GM21529 (cell line): ENCODE measurements around the gene ZNF880.
"Not testable (repeated sequence)": the region's sequence is repeated elsewhere in the genome, so short reads cannot be mapped to it uniquely, and the experiment has no call there.

Experiments
- ATAC-seq: cut with Tn5 transposase; IDR thresholded peaks from one replicate; pipeline ENCODE4 v1.9.1; 2021; ENCODE audit not compliant: unreplicated experiment

The ZNF880 gene

DNA sequence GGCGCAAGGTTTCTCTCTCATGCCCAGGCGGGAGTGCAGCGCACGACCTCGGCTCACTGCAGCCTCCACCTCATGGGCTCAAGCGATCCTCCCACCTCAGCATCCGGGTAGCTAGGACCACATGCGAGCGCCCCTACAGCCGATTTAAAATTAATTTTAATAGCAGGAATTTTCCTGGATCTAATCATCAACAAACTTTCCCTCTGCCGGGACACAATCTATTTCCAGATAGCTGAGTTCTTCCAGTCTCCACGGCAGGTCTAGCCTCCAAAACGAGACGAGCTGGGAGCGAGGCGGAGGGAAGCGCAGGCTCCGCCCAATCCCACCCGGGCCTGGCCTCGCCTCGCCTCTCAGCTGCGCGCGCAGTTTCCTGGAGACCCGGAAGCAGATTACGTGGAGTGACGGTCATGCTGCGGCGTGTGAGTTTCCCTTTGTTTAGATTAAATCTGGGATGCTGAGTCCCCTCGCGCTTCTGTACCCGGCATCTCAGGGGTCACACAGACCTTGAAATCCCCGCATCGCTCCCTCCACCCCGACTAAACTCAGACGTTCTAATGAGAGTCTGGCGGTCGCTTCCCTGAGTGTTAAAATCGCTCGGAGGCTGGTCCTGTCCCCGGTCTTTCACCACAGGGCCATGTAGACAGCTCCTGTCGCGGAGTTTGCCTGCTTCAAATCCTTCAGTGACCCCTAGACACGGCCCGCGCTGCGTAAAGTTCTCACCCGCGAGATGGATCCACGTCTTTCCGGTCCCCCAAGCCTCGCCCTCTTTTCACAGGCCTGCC, at the start of gene ZNF880:
TSS of gene ZNF880 (plus strand) at position 365 of the 782 bp plus-strand sequence. CDS start at position 408, 43 bp downstream.
- ATAC-seq: peak; percentile 62

DNA sequence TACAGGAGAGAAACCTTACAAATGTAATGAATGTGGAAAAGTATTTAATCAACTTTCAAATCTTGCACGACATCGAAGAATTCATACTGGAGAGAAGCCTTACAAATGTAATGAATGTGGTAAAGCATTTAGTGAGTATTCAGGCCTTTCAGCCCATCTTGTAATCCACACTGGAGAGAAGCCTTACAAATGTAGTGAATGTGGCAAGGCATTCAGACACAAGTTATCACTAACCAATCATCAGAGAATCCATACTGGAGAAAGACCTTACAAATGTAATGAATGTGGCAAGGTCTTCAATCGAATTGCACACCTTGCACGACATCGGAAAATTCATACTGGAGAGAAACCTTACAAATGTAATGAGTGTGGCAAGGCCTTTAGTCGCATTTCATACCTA, 47.3 kb upstream of the ZNF880 start:
- ATAC-seq: no peak

DNA sequence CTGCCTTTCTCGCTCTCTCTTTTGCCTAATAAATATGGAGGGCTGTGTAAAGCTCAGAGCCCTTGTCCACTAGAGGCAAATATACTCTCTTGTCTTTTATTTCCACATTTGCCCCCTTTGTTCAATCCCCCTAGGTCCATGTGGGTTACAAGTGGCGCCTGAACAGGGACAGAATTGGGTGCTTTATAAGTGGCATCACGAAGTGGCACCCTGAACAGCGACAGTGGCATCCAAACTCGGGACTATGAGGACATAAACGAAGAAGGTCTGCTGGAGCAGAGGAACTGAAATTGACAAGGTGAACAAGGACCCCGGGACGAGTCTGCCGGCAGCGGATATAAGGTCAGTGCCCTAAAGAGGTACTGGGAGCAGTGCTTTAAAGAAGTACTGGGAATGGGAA, 38.0 kb upstream of the ZNF880 start:
- ATAC-seq: no peak

DNA sequence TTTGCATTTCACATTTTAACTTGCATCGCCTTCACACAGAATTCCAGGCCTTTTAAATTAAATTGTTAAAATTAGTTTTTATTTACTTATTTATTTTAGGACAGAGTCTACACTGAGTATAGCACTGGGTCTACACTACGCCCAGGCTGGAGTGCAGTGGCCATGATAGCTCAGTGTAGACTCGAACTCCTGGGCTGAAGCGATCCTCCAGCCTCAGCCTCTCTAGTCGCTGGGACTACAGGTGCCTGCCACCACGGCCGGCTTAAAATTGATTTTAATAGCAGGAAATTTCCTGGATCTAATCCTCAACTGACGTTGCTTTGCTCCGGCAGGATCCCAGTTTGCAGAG, 34.0 kb upstream of the ZNF880 start:
- ATAC-seq: no peak

DNA sequence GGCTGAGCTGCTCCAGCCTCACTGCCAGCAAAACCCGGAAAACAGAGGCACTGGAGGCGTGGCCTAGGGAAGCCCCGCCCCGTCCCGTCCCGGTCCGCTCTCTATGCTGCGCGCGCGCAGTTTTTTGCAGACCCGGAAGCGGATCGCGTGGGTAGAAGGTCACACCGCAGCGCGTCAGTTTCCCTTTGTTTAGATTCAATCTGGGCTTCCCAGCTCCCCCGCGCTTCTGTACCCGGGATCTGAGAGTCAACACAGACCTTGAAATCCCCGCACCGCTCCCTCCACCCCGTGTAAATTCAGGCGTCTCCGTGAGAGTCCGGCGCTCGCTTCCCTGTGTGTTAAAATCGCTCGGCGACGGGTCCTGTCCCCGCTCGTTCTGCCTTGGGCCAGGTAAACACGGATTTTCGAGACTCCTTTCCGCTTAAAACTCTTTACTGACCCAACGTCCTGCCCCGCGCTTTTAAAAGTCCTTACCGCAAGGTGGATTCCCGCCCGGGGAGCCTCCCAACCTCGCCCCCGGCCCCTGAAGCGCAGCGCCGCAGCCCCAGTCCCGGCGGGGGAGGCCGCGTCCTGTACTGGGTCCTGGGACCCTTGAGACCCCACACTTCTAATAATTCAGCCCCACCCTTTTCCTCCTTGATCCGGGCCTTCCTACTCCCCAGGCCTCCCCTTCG, 33.5 kb upstream of the ZNF880 start, which contains the start of gene ZNF610:
TSS of gene ZNF610 (plus strand) at position 127 of the 674 bp plus-strand sequence. CDS start 12,930 bp downstream, outside the sequence.
- ATAC-seq: peak; percentile 45

DNA sequence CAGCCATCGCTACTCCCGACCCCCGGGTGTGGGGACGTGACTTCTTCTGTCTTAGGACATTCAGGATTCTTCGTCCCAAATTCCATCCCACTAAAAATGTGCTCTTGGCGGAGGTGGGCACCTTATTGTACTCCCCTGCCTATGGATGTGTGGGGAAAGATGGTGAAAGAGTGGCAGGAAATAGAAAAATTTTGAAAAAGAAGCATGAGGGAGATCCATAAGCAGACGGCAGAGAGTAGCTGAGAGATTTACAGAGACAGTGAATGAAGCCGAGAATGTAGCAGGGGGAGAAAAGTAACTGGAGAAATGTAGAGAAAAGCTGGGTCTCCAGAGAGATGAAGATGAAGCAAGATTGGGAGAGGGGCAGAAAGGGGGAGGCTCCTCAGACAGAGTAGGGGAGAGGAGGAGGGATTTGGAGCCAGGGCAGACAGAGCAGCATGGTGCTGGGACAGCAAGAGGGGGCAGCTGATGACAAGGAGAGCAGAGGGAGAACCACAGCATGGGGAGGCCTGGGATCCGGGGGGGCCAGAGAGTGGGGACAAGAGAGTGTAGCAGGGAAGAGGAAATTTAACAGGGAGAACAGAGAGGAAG, 32.8 kb upstream of the ZNF880 start:
- ATAC-seq: no peak

DNA sequence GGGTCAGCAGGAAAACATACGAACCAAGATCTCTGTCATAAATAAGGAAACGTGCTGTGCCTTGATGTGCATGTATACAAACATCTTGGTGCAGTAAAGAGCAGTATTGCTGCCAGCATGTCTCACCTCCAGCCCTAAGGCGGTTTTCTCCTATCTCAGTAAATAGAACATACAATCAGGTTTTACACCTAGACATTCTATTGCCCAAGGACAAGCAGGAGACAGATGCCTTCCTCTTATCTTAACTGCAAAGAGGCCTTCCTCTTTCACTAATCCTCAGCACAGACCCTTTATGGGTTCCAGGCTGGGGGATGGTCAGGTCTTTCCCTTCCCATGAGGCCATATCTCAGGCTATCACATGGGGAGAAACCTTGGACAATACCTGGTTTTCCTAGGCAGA, 30.7 kb upstream of the ZNF880 start:
- ATAC-seq: not testable (repeated sequence)

DNA sequence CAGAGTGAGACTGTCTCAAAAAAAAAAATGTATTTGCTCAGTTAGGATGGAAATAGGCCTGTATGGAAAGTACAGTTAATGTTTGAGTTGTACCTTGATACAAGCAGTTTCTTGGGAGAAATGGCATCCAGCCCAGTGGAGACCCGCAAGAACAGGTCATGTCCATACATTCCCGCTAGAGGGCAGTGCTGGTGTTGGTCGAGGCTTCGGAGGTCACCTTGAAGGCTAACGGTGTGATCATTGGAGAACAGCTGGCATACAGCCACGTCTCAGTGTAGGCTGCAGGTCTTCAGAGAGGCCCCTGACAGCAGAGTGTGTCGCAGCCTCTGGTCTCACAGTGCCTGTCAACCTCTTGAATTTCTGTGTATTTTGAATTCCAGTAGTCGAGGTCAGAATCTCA, 26.2 kb upstream of the ZNF880 start:
- no peak for ATAC-seq

DNA sequence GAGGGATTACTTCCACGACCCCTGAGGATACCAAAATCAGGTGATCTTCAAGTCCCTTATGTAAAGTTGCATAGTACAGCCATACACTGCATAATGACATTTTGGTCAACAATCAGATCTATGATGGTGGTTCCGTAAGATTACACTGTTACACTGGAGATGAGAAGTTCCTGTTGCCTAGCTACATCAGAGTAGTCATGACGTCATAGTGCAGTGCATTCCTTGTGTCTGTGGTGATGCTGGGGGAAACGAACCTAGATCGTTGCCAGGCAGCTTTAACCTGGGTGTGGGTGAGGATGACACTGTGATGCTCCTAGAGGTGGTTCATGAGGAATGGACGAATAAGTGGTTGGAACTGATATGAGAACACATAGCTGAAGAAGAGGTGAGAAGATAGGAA, 24.6 kb upstream of the ZNF880 start:
- ATAC-seq: no peak

DNA sequence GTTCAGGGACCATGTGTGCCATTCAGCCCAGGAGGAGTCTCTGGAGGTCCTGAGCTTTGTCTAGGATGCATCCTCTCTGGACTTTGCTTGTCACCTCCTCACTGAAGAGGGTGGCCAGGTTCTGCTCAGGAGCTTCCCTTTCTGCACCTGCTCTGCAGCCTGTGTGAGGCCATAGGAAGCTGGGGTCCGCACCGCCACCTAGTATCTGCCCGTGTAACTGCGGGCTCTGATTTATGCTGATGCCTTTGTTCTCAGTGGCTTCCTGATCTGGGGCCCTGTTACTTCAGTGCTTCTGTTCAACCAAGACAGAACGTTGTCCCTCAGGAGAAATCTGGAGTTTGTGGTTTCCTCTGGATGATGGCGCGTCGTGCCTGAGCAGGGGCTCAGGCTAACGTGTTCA, 18.2 kb upstream of the ZNF880 start:
- no peak for ATAC-seq

DNA sequence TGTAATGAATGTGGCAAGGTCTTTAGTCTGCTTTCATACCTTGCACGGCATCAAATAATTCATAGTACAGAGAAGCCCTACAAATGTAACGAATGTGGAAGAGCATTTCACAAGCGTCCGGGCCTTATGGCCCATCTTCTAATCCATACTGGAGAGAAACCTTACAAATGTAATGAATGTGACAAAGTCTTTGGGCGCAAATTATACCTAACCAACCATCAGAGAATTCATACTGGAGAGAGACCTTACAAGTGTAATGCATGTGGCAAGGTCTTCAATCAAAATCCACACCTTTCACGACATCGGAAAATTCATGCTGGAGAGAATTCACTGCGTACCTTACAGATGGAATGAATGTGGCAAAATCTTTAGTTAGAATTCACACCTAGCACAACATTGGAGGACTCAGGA, 3.3 kb upstream of the ZNF880 start:
- no peak for ATAC-seq

DNA sequence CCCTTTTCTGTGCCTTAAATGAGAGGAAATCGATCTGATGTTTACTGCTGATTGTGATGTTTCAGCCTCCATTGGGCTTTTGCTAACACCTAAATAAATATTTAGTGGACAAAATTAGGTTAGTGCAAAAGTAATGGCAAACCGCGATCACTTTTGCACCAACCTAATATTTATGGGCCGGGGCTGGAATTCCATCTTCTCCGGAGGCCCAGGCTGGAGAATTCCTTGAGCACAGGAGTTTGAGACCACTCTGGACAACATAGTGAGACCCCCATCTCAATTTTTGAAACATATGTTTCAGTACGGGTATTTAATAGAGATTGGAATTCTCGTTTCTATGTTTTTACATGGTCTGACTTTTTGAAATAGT, 603 bp downstream of the ZNF880 start:
- no peak for ATAC-seq

DNA sequence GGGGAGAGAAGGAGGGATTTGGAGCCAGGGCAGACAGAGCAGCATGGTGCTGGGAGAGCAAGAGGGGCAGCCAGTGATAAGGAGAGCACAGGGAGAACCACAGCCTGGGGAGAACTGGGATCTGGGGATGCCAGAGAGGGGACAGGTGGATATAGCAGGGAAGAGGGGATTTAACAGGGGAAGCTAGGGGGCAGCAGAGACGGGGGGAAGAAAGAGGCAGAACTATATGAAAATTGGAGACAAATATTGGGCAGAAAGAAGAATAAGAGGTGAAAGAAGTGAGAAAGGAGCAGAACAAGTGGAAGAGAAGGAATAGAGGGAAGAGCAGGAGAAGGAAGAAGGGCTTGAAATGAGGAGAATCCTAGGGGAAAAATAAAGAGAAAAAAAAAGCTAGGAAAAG, 21.4 kb downstream of the ZNF880 start:
- no peak for ATAC-seq

DNA sequence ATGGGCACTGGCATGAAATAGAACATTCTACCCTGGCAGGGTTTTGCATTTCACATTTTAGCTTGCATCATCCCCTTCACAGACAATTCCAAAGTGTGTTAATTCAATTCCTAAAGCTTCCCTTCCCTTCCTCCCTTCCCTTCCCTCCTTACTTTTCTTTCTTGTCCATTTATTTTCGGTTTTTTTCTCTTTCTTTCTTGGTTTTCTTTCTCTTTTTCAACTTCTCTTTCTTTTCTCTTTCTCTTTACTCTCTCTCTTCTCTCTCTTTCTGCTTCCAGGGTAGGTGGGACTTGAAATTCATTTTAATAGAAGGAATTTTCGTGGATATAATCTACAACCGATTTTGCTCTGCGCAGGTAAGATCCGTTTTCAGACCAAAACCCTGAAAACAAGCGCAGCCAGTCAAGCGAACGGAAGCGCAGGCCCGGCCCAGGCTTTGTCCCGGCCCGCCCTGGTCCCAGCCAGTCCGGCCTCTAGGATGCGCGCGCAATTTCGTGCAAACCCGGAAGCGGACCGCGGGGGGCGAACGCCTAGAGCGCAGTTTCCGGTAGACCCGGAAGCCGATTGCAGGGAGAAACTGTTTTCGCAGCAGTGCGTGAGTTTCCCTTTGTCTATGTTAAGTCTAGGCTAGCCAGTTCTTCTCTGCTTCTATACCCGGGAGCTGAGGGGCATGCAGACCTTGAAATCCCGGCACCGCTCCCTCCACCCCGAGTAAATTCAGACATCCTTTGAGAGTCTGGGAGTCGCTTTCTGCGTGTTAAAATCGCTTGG, 27.8 kb downstream of the ZNF880 start, which contains the start of gene ZNF528:
TSS of gene ZNF528 (plus strand) at position 540 of the 771 bp plus-strand sequence. CDS start 4,165 bp downstream, outside the sequence.
- ATAC-seq: no peak

DNA sequence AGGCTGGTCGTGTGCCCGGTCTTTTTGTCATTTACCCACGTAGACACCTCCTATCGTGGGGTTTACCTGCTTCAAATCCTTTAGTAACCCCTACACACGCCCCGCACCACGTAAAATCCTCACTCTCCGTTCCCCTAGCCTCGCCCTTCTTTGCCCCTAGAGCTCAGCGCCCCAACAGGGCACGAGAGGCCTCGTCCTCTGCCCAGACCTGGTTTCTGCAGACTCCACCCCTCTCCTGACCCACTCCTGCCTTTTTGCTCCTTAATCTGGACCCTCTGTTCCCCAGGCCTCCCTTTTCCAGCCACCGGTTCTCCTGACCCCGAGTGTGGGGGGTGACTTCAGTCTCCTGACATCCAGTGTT, 28.3 kb downstream of the ZNF880 start:
- ATAC-seq: no peak

DNA sequence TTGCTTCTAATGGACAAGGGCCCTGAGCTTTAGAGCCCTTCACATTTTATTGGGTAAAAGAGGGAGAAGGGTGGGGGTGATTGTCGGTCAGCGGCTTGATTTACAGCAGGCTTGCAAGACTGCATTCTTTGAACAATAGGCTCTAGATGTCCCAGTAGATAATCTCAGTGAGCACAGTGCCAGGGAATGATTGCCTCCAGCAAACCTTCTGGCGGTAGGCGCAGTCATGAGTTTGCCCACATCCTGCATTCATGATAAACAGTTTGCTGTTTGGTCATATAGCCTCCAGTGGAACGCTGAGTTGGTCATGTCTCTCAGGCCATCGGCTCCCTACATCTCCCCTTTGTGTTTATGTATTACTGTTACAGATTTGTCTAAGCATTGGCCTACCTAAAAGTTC, 40.6 kb downstream of the ZNF880 start:
- ATAC-seq: no peak

DNA sequence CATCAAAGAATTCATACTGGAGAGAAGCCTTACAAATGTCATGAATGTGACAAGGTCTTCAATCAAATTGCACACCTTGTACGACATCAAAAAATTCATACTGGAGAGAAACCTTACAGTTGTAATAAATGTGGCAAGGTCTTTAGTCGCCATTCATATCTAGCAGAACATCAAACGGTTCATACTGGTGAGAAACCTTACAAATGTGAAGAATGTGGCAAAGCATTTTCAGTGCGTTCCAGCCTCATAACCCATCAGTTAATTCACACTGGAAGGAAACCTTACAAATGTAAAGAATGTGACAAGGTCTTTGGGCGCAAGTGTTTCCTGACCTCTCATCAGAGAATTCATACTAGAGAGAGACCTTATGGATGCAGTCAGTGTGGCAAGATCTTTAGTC, 46.0 kb downstream of the ZNF880 start:
- no peak for ATAC-seq

DNA sequence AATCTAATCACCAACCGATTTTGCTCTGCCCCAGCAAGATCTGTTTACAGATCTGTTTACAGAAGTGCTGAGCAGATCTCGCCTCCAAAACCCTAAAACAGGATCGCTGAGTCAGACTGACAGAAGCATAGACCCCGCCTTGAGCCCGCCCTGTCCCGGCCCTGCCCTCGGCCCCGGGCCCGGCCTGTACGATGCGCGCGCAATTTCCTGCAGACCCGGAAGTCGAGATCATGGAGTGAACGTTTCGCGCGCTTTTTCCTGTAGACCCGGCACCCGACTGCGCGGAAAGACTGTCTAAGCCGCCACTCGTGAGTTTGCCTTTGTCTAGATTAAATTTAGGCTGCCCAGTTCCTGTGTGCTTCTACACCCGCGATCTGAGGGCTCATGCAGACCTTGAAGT, 59.2 kb downstream of the ZNF880 start, which contains the start of gene ZNF534:
TSS of gene ZNF534 (plus strand) at position 212 of the 400 bp plus-strand sequence. CDS start 2,327 bp downstream, outside the sequence.
- no peak for ATAC-seq
